ENCODE results near the gene PHC3. TPM values are rescaled to one million over a fixed set of nuclear protein-coding genes. Genes with fewer than 3 reads are reported as not detected.

The PHC3 gene
- total and polyA plus RNA-seq, 2 of the 13 experiments (the other 11 are each of a cell fraction or from before 2014, with no cell fraction given) = 24.1 to 49.0 TPM

DNA sequence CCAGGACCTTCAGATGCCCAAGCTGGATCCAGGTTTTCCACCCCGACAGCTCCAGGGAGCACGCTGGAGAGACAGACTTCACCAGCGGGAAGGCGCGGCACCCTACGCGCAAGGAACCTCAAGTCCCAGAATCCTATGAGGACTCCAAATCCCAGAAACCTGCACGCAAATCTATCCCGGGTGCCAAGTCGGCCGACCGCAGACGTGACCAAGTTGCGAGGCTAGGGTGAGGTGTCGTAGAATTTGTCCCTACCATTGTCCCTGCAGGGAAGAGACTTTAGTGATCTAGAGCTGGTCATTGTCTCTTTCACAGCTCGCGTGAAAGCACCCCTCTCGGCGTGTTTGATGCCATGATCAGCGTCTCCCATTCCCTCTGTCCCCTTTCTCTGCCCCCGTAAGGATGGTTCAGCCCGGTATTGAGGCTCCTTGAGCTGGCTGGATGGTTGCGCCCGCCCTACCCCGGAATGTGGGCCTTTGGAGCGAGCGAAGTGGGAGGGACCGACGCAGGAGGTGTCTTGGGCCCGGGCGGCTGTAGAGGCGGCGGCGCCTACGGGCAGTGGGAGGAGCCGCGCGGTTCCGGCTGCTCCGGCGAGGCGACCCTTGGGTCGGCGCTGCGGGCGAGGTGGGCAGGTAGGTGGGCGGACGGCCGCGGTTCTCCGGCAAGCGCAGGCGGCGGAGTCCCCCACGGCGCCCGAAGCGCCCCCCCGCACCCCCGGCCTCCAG lies 40.6 kb upstream of the PHC3 start, which contains the start of gene PRKCI (continued):
- no peak for TF ChIP-seq ZBTB38 (CRISPR knock-in tag; IDR thresholded peaks at IDR 0.05)
- TF ChIP-seq ZKSCAN1 (IDR thresholded peaks at IDR 0.05; ENCODE audit: low read length) = no peak
- TF ChIP-seq SNAI1 (CRISPR knock-in tag; IDR thresholded peaks at IDR 0.05; ENCODE audit: borderline replicate concordance) = no peak
- TF ChIP-seq ATRX (CRISPR knock-in tag; IDR thresholded peaks at IDR 0.05; ENCODE audit: borderline replicate concordance) = no peak
- 0 out of 2 replicates have a peak, but pooled peaks have one; percentile 23 for TF ChIP-seq KDM4B (CRISPR knock-in tag; IDR thresholded peaks at IDR 0.05)
- TF ChIP-seq MEF2D (CRISPR knock-in tag; IDR thresholded peaks at IDR 0.05) = no peak
- no peak for TF ChIP-seq EHMT2 (IDR thresholded peaks at IDR 0.05; ENCODE audit: borderline replicate concordance, low read depth, low read length)
- TF ChIP-seq, protein P1, sequence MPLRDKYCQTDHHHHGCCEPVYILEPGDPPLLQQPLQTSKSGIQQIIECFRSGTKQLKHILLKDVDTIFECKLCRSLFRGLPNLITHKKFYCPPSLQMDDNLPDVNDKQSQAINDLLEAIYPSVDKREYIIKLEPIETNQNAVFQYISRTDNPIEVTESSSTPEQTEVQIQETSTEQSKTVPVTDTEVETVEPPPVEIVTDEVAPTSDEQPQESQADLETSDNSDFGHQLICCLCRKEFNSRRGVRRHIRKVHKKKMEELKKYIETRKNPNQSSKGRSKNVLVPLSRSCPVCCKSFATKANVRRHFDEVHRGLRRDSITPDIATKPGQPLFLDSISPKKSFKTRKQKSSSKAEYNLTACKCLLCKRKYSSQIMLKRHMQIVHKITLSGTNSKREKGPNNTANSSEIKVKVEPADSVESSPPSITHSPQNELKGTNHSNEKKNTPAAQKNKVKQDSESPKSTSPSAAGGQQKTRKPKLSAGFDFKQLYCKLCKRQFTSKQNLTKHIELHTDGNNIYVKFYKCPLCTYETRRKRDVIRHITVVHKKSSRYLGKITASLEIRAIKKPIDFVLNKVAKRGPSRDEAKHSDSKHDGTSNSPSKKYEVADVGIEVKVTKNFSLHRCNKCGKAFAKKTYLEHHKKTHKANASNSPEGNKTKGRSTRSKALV (CRISPR knock-in tag; IDR thresholded peaks at IDR 0.05) = no peak
- TF ChIP-seq DNMT3B (CRISPR knock-in tag; conservative IDR thresholded peaks at IDR 0.05) = peak; percentile 64; the same call in 1 of the 2 replicates
- no peak for TF ChIP-seq TBL1XR1 (IDR thresholded peaks at IDR 0.05; ENCODE audit: borderline replicate concordance, low read length, partially characterized antibody)
- TF ChIP-seq, protein P2, sequence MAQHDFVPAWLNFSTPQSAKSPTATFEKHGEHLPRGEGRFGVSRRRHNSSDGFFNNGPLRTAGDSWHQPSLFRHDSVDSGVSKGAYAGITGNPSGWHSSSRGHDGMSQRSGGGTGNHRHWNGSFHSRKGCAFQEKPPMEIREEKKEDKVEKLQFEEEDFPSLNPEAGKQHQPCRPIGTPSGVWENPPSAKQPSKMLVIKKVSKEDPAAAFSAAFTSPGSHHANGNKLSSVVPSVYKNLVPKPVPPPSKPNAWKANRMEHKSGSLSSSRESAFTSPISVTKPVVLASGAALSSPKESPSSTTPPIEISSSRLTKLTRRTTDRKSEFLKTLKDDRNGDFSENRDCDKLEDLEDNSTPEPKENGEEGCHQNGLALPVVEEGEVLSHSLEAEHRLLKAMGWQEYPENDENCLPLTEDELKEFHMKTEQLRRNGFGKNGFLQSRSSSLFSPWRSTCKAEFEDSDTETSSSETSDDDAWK (CRISPR knock-in tag; IDR thresholded peaks at IDR 0.05) = no peak
- TF ChIP-seq, protein P3, sequence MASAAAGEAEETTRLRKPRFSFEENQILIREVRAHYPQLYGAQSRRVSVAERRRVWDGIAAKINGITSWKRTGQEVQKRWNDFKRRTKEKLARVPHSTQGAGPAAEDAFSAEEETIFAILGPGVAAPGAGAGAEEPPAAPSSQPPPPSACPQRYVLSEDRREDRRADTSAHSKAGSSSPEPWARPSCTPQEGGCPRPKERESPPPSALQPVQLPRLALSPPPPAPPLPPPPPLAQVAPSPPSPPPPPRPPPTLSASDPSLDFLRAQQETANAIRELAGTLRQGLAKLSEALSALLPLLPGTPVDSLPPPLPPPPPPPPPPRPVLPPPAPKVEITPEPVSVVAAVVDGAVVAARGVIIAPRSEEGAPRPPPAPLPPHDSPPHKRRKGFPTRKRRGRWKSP (CRISPR knock-in tag; IDR thresholded peaks at IDR 0.05) = peak; percentile 73
- TF ChIP-seq ZBTB20 (CRISPR knock-in tag; IDR thresholded peaks at IDR 0.05; ENCODE audit: borderline replicate concordance, low read depth) = peak; percentile 50; the same call in 1 of the 2 replicates
- TF ChIP-seq ZNF550 (CRISPR knock-in tag; IDR thresholded peaks at IDR 0.05; ENCODE audit: borderline replicate concordance) = no peak
- TF ChIP-seq, protein P4, sequence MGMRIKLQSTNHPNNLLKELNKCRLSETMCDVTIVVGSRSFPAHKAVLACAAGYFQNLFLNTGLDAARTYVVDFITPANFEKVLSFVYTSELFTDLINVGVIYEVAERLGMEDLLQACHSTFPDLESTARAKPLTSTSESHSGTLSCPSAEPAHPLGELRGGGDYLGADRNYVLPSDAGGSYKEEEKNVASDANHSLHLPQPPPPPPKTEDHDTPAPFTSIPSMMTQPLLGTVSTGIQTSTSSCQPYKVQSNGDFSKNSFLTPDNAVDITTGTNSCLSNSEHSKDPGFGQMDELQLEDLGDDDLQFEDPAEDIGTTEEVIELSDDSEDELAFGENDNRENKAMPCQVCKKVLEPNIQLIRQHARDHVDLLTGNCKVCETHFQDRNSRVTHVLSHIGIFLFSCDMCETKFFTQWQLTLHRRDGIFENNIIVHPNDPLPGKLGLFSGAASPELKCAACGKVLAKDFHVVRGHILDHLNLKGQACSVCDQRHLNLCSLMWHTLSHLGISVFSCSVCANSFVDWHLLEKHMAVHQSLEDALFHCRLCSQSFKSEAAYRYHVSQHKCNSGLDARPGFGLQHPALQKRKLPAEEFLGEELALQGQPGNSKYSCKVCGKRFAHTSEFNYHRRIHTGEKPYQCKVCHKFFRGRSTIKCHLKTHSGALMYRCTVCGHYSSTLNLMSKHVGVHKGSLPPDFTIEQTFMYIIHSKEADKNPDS (CRISPR knock-in tag; IDR thresholded peaks at IDR 0.05) = no peak
- TF ChIP-seq, protein P5, sequence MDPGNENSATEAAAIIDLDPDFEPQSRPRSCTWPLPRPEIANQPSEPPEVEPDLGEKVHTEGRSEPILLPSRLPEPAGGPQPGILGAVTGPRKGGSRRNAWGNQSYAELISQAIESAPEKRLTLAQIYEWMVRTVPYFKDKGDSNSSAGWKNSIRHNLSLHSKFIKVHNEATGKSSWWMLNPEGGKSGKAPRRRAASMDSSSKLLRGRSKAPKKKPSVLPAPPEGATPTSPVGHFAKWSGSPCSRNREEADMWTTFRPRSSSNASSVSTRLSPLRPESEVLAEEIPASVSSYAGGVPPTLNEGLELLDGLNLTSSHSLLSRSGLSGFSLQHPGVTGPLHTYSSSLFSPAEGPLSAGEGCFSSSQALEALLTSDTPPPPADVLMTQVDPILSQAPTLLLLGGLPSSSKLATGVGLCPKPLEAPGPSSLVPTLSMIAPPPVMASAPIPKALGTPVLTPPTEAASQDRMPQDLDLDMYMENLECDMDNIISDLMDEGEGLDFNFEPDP (CRISPR knock-in tag; conservative IDR thresholded peaks at IDR 0.05) = no peak
